ENCODE measurements around the gene CD33.

CD33 gene

GRCh38 chr19:51277112-51277511, 52.2 kb downstream of the CD33 start:
- Histone ChIP-seq H3K9me3 (ENCODE audit: insufficient read depth, low read length, severe bottlenecking) (no peaks in the 10 kb centered on the region), H4K20me1 (ENCODE audit: insufficient read depth, low read length) (no peaks in the 10 kb centered on the region), H3K36me3 (ENCODE audit: insufficient read depth, low read length) (no peaks in the 10 kb centered on the region), H3K4me1 (ENCODE audit: insufficient read depth, low read length) (no peaks in the 10 kb centered on the region), H2AFZ (ENCODE audit: low read depth, low read length) (no peak overlapping the region), H3K27me3 (ENCODE audit: insufficient read depth, low read length, poor library complexity) (peaks cover 3% of the 10 kb centered on the region), H3K9ac (ENCODE audit: low read depth, low read length) (no peak overlapping the region), H3K27ac (ENCODE audit: low read length) (no peak overlapping the region), H3K4me3 (ENCODE audit: low read depth in 1 of 2, low read length in 2 of 2) (no peak overlapping the region), H3K4me2 (ENCODE audit: insufficient read depth, low read length) (no peak overlapping the region), H3K79me2 (ENCODE audit: insufficient read depth, low read length) (no peaks in the 10 kb centered on the region)
- no peak for TF ChIP-seq CTCF (IDR thresholded peaks at IDR 0.05; ENCODE audit: borderline replicate concordance, extremely low read depth, low read length, poor library complexity, severe bottlenecking)
- no peak for TF ChIP-seq EZH2 (IDR thresholded peaks at IDR 0.05; ENCODE audit: borderline replicate concordance, low read depth, low read length, severe bottlenecking)
- no peak for ATAC-seq (ENCODE audit: insufficient read depth, low read depth)
- DNase-seq = no peak

DNA sequence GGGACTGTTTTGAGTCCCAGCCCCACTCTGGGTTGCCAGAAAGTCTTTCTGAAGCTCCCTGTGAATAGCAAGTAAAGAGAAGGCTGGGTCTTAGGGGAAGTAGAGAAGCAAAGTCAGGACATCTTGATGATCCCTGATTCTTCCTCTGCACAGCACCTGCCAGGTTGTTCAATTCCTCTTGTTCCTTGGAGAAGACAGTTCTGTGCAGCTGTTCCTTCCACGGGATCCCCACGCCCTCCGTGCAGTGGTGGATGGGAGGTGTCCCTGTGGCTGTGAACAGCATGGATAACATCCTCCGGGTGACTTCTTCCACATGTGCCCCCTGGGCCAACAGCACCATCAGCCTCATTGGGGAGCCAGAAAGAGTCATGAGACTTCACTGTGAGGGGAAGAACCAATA, 57.5 kb downstream of the CD33 start:
- no peak overlapping the region for H3K27ac ChIP-seq (ENCODE audit: low read length)
- no peak for DNase-seq
- H3K9ac ChIP-seq (ENCODE audit: low read depth, low read length) = no peak overlapping the region
- no peak overlapping the region for H3K4me2 ChIP-seq (ENCODE audit: insufficient read depth, low read length)
- no peaks in the 10 kb centered on the region for H3K36me3 ChIP-seq (ENCODE audit: insufficient read depth, low read length)
- H3K79me2 ChIP-seq (ENCODE audit: insufficient read depth, low read length) = no peaks in the 10 kb centered on the region
- no peak overlapping the region for H3K4me3 ChIP-seq (ENCODE audit: low read depth in 1 of 2, low read length in 2 of 2)
- H2AFZ ChIP-seq (ENCODE audit: low read depth, low read length) = no peak overlapping the region
- peaks cover 12% of the 10 kb centered on the region for H3K27me3 ChIP-seq (ENCODE audit: insufficient read depth, low read length, poor library complexity)
- TF ChIP-seq CTCF (IDR thresholded peaks at IDR 0.05; ENCODE audit: borderline replicate concordance, extremely low read depth, low read length, poor library complexity, severe bottlenecking) = no peak
- H3K9me3 ChIP-seq (ENCODE audit: insufficient read depth, low read length, severe bottlenecking) = no peaks in the 10 kb centered on the region
- H3K4me1 ChIP-seq (ENCODE audit: insufficient read depth, low read length) = no peaks in the 10 kb centered on the region
- no peak for ATAC-seq (ENCODE audit: insufficient read depth, low read depth)
- no peaks in the 10 kb centered on the region for H4K20me1 ChIP-seq (ENCODE audit: insufficient read depth, low read length)

DNA sequence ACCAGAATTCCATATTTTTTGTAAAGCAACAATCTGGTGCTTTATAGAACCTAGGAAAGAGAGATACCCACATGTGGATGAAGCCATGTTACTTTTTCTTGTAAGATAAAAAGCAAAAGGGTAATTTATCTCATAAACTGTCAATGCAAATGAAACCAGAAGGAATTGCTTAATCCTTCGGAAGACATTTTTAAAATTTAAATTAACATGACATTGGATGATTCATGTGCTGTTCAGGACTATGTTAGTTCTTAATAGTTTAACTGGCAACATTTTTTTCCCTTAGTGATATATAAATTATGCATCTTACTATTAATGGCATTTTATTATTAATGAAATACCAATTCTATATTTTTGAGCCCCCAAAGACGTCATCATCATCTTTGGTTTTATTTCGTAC, 60.8 kb downstream of the CD33 start:
- Histone ChIP-seq H3K4me2 (ENCODE audit: insufficient read depth, low read length) (no peak overlapping the region), H4K20me1 (ENCODE audit: insufficient read depth, low read length) (no peaks in the 10 kb centered on the region), H3K27ac (ENCODE audit: low read length) (no peak overlapping the region), H3K9ac (ENCODE audit: low read depth, low read length) (no peak overlapping the region), H3K9me3 (ENCODE audit: insufficient read depth, low read length, severe bottlenecking) (no peaks in the 10 kb centered on the region), H2AFZ (ENCODE audit: low read depth, low read length) (no peak overlapping the region), H3K27me3 (ENCODE audit: insufficient read depth, low read length, poor library complexity) (peaks cover 9% of the 10 kb centered on the region), H3K4me1 (ENCODE audit: insufficient read depth, low read length) (no peaks in the 10 kb centered on the region), H3K36me3 (ENCODE audit: insufficient read depth, low read length) (no peaks in the 10 kb centered on the region), H3K4me3 (ENCODE audit: low read depth in 1 of 2, low read length in 2 of 2) (no peak overlapping the region), H3K79me2 (ENCODE audit: insufficient read depth, low read length) (no peaks in the 10 kb centered on the region)
- DNase-seq (no peak), ATAC-seq (ENCODE audit: insufficient read depth, low read depth) (no peak)
- TF ChIP-seq EZH2 (IDR thresholded peaks at IDR 0.05; ENCODE audit: borderline replicate concordance, low read depth, low read length, severe bottlenecking) (no peak), CTCF (IDR thresholded peaks at IDR 0.05; ENCODE audit: borderline replicate concordance, extremely low read depth, low read length, poor library complexity, severe bottlenecking) (no peak)
